CD4-positive, alpha-beta T cell treated with Interferon gamma for 1 hour (primary cell): ENCODE data around the gene CYP4A22.
"Not testable (repeated sequence)": the region's sequence is repeated elsewhere in the genome, so short reads cannot be mapped to it uniquely, and the experiment has no call there.

ENCODE experiments used
- DNase-seq: peaks from one replicate; pipeline ENCODE4 v3.0.0-alpha.2; 2020

The CYP4A22 gene

DNA sequence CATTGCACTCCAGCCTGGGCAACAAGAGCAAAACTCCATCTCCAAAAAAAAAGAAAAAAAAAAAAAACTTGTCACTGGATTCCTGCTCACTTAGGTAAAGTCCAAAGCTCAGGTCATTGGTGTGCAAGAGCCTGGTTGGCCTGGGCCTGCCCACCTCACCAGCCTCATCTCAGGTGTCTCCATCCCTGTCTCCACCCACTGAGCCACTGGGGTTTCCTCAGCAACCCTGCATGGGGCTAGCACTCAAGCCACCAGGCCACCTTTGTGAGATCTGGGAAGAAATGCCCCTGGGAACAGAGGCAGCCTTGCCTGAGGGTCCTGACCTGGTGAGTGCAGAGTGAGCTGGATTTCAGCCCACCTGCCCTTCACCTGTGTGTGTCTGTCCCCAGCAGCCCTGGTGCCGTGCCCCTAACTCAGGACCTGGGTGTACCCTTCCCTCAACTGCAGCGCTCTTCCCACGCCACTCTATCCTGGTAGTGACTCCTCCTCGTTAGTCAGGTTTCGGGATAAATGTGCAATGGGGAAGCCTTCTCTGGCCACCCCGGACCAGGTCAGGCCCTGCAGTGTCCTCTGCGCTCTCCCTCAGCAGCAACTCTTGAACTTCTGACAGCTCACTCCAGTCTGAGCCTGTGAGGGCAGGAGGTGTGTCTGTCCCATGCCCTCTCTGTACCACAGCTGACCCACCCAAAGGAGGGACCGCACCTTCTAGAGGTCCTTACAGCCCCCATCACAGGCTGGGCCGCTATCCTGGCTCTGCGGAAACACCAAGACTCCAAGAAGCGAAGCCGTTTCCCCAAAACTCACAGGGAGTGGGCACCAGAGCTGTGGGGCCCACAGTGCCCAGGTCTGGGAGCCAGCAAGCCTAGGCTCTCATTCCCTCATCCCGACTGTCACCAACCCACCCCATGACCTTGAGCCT, 49.3 kb downstream of the CYP4A22 start:
- no peak for DNase-seq

DNA sequence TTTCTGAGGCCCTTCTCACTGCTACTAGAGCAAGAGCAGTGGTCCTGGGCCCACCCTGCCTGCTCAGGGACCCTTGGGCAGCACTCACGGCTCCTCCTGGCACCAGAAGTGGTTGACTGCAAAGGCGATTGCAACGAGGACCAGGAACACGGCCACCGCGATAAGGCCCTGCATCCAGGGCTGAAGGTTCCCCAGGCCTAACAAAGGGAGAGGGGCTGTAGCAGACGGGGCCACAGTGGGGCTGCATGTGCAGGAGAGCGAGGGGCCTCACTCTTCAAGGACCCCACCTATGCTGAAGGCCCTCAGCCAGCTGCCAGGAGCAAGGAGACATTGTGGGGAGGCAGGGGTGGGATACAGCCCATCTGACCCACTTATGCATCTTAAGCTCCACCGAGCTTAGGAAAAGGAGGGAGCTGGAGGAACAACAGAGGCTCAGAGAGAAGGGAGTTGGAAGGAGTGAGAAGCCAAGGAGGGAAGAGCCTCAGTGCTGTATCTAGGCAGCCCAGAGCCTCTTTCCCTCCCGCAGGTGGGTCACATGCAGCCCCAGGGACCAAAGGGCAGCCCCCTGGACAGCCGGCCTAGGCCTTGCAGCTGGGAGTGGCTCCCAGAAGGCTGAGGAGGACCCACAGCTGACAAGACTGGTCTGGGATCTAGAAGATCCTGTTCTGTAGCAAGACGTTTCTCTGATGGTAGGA, 50.1 kb downstream of the CYP4A22 start:
- DNase-seq, result no peak

DNA sequence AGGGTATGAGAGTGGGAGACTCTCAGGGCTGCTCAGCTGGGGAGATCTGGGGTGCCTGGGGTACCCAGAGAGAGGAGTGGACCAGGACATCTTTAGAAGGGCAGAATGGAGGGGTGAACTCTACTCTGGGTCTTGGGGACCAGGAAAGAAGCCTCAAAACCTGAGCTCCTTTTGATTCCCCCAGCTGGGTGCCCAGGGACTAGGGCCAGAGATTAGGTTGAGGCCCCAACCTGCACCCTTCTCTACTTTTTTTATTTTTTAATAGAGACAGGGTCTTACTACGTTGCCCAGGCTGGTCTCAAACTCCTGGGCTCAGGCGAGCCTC, 50.6 kb downstream of the CYP4A22 start:
- DNase-seq, result no peak

DNA sequence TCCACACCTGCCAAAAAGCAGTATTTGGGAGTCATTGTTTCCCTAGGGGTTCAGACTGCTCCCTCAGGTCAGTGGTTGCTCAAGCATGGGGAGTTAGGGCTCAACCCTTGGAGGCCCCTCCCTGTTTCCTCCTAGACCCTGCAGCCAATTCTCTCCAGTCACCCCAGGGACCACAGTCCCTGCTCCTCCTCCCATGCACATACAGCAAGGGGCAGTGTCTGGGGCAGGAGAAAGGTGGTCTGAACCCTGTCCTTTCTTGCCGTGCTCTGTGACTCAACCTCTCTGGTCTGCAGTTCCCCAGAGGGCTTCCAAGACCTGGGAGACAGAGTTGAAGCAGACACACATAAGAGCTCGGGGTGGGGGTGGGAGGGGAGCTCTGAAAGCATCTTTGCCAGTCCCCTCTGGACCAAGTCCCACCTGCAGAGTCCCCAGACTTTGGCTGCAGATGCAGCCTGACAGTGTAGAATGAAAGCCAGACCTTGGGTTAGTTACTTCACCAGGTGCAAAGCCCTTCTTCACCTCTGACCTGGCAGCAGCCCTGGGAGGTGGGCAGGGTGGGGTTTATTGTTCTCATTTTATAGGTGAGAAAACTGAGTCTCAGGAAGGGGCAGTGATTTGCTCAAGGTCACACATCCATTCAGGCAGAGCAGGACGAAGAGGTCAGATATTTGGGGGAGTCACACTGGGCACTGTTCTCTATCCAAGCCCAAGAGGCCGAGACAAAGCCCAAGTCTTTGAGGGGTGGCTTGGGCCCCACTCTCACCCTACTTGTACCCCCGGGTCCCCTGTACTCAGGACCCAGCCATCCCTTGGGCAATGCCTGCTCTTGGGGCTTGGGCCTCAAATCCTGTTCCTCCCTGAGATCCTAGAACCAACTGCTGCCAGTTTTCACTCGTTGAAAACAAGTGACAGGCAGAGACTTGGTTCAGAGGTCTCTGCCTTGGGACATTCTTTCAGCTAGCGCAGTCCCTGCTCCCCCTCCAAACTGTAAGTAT, 51.8 kb downstream of the CYP4A22 start:
- DNase-seq, result no peak

- no peak for DNase-seq
These were observed 52.7 kb downstream of the CYP4A22 start, which contains the start of gene PDZK1IP1 for GRCh38 chr1:47189844-47190508. Gene PDZK1IP1, minus strand, starts transcription at chr1:47190036. Its CDS starts 104 bp downstream, at chr1:47189932.

DNA sequence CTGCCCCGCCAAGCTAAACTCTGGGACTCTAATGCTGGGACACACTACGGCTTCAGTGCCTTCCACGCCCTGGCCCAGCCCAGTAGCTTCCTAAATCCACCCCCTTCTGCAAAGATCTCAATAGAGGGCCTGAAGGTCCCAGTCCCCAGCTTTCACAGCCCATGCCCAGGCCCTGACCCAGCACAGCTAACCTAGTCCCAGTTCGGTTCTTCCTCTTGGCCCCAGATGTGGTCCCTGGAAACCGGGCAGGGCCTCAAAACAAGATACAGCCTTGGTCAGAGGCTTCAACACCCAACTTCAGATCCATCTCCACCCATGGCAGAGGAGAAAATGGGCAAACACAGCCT, 53.2 kb downstream of the CYP4A22 start:
- DNase-seq, result no peak

GRCh38 chr1:47190857-47191256, 53.6 kb downstream of the CYP4A22 start:
- DNase-seq, result no peak

DNA sequence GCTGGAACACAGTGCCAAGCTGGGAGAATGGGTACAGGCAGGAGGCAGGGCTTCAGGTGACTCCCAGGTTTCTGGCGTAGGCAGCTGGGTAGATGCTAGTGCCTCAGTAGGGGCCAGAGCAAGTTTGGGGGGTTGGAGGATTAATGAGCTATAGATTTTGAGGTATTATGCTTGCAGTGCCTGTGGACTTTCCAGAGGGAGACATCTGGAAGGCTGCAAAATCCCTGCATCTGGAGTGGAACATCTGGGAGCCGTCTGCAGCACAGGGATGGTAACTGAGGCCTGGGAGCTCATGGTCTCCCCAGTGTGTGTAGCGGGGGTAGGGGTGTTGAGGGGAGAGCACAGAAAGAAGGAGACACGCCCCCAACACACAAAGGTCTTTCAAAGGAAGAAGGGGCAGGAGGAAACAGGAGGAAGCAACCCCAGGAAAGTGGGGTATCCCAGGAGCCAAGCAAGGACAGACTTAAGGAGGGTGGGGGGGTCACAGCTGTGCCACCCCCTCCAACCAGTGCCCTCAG, 54.8 kb downstream of the CYP4A22 start:
- DNase-seq, result no peak

- peak; percentile 49 for DNase-seq
These were observed 55.5 kb downstream of the CYP4A22 start for GRCh38 chr1:47192458-47193384.

GRCh38 chr1:47193496-47193895, 56.3 kb downstream of the CYP4A22 start:
- DNase-seq, result not testable (repeated sequence)

GRCh38 chr1:47194311-47194710, 57.1 kb downstream of the CYP4A22 start:
- DNase-seq, result no peak

DNA sequence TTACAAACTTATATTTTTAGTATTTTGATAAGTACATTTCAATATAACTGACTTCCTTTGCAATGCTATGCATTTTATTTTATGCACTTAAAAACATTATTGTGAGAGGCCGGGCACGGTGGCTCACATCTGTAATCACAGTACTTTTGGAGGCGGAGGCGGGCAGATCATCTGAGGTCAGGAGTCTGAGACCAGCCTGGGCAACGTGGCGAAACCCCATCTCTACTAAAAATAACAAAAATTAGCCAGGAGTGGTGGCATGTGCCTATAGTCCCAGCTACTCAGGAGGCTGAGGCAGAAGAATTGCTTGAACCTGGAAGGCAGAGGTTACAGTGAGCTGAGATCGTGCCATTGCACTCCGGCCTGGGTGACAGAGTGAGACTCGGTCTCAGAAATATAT, 58.7 kb downstream of the CYP4A22 start:
- not testable (repeated sequence) for DNase-seq

- no peak for DNase-seq
These were observed 59.4 kb downstream of the CYP4A22 start for GRCh38 chr1:47196622-47197021.

GRCh38 chr1:47198214-47198613, 61.0 kb downstream of the CYP4A22 start:
- DNase-seq, result no peak
